Measurements from ENCODE around the gene MRC1.

MRC1 gene

GRCh38 chr10:17805921-17806577 is 3.1 kb upstream of the MRC1 start:
- no peak overlapping the region for H3K4me3 ChIP-seq (ENCODE audit: low read depth, low read length)
- no peak for TF ChIP-seq CTCF (conservative IDR thresholded peaks at IDR 0.05; ENCODE audit: low read depth, low read length)
- DNase-seq (ENCODE audit: low read depth): no peak

DNA sequence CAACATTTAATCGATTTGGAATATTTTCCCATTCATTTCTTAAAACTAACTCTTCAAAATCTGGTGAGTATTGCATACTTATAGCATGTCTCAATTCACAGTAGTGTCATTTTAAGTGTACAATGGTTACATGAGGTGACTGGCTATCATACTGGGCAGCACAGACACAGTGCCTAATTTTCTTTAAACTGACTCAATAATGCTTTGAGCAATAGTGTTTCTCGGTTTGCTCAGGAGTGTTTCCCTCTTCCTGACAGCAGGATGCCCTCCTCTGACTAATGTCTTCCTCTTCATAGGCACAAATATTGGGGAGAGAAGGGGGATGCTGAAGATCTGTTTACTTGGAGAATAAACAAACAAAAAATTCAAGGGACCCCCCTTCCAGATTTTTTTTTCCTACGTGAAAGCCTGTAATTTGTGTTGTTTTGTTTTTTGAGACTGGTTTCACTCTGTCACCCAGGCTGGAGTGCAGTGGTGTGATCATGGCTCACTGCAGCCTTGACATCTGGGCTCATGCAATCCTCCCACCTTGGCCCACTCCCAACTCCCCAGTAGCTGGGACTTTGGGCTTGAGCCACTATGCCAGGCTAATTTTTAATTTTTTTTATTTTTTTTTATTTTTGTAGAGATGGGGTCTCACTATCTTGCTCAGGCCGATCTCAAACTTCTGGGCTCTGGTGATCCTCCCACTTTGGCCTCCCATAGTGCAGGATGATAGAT is 2.2 kb downstream of the MRC1 start:
- DNase-seq (ENCODE audit: low read depth): peak; percentile 11
- TF ChIP-seq CTCF (conservative IDR thresholded peaks at IDR 0.05; ENCODE audit: low read depth, low read length): no peak
- H3K4me3 ChIP-seq (ENCODE audit: low read depth, low read length): no peak overlapping the region

GRCh38 chr10:17814973-17815372 is 5.8 kb downstream of the MRC1 start:
- no peak for TF ChIP-seq CTCF (conservative IDR thresholded peaks at IDR 0.05; ENCODE audit: low read depth, low read length)
- no peak for DNase-seq (ENCODE audit: low read depth)
- no peak overlapping the region for H3K4me3 ChIP-seq (ENCODE audit: low read depth, low read length)

GRCh38 chr10:17816199-17816598 is 7.1 kb downstream of the MRC1 start:
- TF ChIP-seq CTCF (conservative IDR thresholded peaks at IDR 0.05; ENCODE audit: low read depth, low read length): no peak
- DNase-seq (ENCODE audit: low read depth): no peak
- H3K4me3 ChIP-seq (ENCODE audit: low read depth, low read length): no peak overlapping the region

- no peak for TF ChIP-seq CTCF (conservative IDR thresholded peaks at IDR 0.05; ENCODE audit: low read depth, low read length)
- H3K4me3 ChIP-seq (ENCODE audit: low read depth, low read length): no peak overlapping the region
- DNase-seq (ENCODE audit: low read depth): no peak
Measured at GRCh38 chr10:17817316-17817715, 8.2 kb downstream of the MRC1 start.

- no peak for TF ChIP-seq CTCF (conservative IDR thresholded peaks at IDR 0.05; ENCODE audit: low read depth, low read length)
- H3K4me3 ChIP-seq (ENCODE audit: low read depth, low read length): no peak overlapping the region
- DNase-seq (ENCODE audit: low read depth): no peak
Measured at GRCh38 chr10:17817790-17818189, 8.6 kb downstream of the MRC1 start.

DNA sequence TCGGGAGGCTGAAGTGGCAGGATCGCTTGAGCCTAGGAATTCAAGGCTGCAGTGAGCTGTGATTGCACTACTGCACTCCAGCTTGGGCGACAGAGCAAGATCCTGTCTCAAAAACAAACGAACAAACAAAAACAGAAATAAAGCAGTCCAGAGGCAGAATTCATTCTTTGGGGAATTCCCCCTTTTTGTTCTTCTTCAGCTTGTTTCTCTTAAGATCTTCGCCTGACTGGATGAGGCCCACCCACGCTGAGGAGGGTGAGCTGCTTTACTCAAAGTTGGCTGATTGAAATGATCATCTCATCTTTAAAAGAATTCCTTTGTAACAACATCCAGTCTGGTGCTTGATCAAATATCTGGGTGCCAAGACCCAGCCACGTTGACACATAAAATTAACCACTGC is 10.7 kb downstream of the MRC1 start:
- TF ChIP-seq CTCF (conservative IDR thresholded peaks at IDR 0.05; ENCODE audit: low read depth, low read length): no peak
- no peak overlapping the region for H3K4me3 ChIP-seq (ENCODE audit: low read depth, low read length)
- DNase-seq (ENCODE audit: low read depth): no peak

Data from choroid plexus epithelial cell (primary cell).